ENCODE data around the gene GNL3L.

DNA sequence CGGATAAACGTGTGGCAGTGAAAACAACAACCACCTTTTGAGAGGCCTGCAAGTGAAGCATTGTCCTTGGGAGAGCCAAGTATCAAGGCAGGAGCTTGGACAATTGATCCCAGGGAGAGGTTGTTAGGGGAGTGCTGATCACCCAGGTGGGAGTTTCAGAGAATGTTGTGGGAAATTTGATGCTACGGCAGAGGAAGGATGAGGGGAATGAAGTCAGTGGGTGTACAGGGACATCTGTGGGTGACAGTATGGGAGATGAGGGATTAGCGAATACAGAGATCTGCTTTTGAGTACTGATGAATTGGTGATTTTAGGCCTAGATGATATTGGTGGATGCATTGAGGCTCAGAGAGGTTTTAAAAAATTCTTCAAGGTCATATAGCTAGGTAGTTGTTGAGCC is 4.3 kb downstream of the GNL3L start:
- TF ChIP-seq POLR2AphosphoS5 (IDR thresholded peaks at IDR 0.05; ENCODE audit: low read depth, low read length), result no peak
- no peak for TF ChIP-seq SIN3A (IDR thresholded peaks at IDR 0.05; ENCODE audit: borderline replicate concordance, insufficient read depth, low read length)
- TF ChIP-seq, protein P1, sequence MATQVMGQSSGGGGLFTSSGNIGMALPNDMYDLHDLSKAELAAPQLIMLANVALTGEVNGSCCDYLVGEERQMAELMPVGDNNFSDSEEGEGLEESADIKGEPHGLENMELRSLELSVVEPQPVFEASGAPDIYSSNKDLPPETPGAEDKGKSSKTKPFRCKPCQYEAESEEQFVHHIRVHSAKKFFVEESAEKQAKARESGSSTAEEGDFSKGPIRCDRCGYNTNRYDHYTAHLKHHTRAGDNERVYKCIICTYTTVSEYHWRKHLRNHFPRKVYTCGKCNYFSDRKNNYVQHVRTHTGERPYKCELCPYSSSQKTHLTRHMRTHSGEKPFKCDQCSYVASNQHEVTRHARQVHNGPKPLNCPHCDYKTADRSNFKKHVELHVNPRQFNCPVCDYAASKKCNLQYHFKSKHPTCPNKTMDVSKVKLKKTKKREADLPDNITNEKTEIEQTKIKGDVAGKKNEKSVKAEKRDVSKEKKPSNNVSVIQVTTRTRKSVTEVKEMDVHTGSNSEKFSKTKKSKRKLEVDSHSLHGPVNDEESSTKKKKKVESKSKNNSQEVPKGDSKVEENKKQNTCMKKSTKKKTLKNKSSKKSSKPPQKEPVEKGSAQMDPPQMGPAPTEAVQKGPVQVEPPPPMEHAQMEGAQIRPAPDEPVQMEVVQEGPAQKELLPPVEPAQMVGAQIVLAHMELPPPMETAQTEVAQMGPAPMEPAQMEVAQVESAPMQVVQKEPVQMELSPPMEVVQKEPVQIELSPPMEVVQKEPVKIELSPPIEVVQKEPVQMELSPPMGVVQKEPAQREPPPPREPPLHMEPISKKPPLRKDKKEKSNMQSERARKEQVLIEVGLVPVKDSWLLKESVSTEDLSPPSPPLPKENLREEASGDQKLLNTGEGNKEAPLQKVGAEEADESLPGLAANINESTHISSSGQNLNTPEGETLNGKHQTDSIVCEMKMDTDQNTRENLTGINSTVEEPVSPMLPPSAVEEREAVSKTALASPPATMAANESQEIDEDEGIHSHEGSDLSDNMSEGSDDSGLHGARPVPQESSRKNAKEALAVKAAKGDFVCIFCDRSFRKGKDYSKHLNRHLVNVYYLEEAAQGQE (IDR thresholded peaks at IDR 0.05; ENCODE audit: insufficient read depth in 1 of 2, low read depth in 2 of 2, low read length in 2 of 2), result no peak
- TF ChIP-seq FOXP2 (optimal IDR thresholded peaks at IDR 0.05; ENCODE audit: borderline replicate concordance, extremely low read depth, extremely low read length, insufficient read depth), result no peak
- no peak for TF ChIP-seq TAF1 (IDR thresholded peaks at IDR 0.05; ENCODE audit: borderline replicate concordance, insufficient read depth, low read length)

All from PFSK-1 (cell line).